Eye (tissue), 1 donor: ENCODE data around the gene DUT.

Source experiments
- DNase-seq: peaks from one replicate; pipeline ENCODE4 v3.0.0-alpha.2; 2015

DUT gene

DNA sequence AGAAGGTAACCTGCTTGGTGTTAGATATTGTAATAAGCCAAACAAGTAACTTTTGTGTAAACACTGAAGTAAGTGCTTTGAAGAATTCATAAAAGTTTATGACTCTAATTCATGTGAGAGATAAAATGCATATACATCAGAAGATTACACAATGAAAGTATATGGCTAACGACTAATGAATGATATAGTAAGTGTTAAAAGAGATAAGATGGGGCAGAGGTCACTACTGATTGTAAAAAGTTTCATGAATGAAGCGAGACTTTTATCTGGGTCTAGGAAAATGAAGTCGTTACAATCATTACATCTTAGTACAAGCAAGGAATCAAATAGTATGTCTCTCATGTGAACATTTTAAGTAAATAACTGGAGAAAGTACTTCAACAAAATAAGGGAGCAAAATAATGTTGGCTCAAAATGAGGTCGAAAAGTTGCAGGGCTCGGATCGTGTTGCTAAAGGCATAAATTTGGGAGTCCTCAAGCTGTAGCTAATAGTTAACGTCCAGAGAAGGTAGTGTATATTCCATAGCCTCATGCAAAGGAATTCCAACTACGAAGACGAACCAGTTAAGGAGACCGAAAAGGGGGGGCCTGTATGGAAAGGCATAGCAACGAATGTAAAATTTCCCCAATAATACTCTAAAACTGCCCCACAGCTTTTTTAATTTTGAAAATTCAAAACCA is 984 bp upstream of the DUT start:
- no peak for DNase-seq

DNA sequence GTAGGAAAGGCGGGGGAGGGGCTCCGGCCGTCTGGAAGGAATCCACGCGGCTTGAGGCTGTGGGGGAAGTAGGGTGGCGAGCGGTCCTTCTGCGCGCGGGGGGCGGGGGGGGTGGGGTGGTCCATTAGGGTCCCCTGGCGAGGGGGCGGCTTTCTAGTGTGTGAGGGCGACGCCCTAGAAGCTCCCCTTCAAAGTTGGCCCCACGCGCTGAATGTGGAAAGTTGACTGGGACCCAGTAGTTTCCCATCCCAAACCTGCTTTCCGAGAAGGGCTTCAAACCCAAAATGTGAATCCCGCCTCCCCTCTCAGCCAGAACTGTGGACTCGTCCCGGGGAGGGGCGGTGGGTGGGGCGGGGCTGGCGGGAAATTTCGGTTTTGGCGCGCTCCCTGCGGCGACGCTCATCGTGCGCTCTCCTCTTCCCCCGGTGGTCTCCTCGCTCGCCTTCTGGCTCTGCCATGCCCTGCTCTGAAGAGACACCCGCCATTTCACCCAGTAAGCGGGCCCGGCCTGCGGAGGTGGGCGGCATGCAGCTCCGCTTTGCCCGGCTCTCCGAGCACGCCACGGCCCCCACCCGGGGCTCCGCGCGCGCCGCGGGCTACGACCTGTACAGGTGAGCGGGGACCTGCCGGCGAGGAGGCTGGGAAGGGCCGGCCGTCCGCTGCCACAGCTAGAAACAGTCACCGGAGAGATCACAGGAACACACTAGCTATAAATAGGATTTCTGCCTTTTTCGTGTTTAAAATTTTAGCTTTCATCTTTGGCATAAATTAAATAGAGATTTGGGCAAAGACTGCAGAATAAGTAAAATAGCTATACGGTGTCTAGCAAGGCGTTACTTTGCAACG is 790 bp downstream of the DUT start:
- DNase-seq = peak; percentile 91

DNA sequence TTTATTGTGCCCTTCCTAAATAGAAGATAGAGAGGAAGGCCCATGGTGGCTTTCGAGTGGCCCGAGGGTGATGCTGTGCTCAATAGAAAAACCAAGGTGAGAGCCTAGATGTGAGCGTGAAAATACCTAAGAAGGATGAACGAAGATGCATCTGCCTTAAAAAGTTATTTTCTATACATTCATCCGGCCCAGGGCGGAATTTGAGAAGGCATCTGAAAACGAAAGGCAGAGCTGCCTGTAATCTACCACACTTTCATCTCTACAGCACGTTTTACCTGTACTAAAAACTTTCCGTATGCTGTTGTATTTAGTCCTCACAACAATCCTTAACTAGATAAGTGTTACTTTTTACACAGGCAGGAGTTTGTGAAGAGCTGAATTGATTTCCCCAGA is 1.4 kb downstream of the DUT start:
- no peak for DNase-seq

DNA sequence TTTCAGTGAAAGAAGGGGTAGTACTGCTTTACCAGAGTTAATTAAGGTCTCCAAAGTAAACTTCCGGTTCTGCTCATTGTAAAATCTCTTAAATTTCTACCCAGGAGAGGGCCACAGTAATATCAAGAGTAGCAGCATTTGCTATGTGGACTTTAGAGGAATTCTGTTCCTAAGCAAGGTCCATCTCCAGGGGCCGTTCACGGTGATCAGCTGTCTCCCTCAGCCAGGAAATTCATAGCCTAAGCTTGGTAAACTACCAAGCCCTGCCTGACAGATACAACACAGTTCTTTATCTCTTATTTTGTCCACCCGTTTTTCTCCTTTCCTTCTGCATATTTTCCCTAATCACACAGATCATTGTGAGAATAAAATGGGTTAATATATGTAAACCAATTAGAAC is 2.3 kb downstream of the DUT start:
- no peak for DNase-seq

DNA sequence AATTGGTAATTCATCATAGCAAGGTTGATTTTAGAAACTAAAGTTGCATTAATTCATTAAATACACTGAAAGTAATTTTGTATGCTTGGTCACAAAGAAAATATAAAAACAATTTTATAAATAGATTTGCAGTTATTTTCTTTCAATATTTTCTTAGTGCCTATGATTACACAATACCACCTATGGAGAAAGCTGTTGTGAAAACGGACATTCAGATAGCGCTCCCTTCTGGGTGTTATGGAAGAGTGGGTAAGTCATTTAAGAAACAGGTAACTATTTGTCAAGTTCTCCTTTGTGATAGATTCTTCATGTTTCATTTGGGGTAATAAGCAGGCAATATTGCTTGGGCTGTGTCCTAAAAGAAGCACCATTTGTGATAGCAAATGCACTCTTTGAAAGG is 3.0 kb downstream of the DUT start:
- no peak for DNase-seq

DNA sequence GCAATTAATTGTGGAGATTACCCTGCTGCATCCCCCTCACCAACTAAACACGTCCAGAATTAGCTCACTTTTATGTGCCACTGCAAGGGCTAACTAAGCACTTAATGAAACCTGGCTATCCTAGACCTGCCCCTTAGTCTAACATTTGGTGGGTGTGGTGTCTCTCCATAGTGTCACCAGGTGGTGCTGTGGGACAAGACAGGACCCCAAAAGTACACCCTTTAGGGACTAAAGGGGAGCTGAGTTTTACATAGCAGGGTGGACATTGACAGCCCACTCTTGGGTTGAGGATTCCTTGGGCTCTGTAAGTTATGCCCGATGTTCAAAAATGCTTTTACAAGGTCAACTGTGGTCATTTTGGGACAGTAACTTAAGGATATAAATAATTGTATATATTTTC is 5.7 kb downstream of the DUT start:
- DNase-seq = peak; percentile 45

DNA sequence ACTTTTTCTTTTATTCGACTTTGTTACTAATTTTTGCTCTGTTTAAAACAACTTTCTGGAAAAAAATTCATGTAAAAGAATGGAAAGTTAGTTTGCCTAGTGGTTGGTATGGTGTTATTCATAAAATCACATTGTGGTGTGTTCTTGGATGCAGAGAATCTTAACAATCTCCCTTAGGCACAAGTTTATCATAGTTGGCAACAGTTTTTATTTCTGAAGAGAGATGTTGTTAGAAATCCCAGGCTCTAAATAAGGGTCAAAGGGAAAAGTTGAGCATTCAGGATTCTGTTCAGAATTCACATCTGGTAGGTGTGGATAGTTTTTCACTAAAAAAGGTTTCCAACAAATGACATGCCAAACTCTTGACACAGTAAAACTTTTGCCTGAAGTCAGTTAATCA is 6.4 kb downstream of the DUT start:
- DNase-seq = no peak

DNA sequence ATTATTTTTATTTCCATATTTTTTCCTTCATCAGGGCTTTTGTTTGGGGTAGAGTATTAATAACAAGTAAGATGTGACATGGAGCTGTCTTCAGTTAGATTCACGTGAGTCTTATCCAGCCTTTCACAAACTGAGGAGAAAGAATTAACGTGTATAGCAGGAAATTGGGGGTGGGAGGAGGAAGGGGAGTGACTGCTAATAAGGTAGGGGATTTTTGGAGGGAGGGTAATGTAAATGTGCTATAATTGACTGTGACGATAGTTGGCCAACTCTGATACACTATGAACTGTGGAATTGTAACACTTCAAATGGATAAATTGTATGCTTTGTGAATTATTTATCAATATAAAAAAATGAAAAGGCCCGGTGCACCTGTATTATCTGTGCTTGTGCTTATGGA is 8.9 kb downstream of the DUT start:
- DNase-seq = no peak

DNA sequence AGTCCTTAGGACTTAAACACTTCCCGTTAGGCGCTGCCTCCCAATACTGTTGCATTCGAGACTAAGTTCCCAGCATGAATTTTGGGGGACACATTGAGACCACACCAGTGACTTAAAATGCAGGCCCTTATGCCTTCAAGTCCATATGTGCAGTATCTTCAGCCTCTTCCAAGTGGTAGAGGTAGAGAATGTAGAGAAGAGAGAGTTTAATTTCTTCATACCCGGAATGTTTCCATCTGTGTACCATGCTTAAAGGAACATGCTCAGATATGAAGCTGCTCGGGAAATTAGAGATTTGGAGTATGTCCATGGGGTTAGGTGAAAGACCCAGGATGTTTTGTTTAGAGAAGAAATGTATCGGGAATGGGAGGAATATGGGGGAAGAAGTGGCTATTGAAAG is 12.6 kb downstream of the DUT start:
- DNase-seq = no peak

DNA sequence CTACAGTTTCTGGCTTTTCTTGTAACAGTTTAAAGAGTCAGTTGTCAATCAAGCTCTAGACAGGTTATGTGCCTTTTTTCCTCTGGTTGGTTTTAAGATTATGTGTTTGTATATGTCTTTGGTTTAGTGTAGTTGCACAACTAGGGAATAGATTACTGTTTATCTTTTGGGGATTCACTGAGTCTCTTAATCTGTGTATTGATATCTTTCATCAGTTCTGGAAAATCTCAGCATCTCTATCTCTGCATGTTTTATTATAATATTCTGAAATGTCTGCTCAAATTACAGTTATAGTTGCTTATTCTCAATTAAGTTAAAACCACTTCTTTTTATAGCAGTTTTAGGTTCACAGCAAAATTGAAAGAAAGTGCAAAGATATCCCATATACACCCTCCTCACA is 14.3 kb downstream of the DUT start:
- DNase-seq = no peak

DNA sequence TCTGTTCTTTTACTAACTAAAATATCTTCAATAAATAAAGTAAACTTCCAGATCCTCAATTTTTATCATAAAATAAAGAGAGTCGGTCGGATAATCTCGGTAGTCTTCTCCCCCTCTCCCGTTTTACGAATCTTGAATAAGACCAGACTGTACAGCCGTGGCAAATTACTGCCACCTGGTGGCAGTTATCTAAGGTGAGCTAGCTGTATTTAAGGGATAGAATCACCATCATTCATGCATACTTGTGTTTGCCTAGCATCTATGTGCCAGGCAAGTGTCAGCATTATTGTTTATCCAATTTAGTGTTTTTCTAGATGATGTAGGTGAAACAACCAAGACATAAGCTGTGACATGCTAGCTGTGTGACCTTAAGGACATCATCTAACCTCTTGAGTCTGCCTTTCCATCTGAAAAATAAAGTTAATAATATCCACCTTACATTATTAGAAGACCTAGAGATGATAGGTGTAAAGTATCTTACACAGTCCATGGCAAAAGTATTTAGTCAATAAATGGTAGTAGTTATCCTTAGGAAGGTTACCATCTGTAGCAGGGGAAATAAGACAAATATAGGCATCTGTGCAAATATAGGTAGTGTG is 21.3 kb downstream of the DUT start:
- peak; percentile 78 for DNase-seq

DNA sequence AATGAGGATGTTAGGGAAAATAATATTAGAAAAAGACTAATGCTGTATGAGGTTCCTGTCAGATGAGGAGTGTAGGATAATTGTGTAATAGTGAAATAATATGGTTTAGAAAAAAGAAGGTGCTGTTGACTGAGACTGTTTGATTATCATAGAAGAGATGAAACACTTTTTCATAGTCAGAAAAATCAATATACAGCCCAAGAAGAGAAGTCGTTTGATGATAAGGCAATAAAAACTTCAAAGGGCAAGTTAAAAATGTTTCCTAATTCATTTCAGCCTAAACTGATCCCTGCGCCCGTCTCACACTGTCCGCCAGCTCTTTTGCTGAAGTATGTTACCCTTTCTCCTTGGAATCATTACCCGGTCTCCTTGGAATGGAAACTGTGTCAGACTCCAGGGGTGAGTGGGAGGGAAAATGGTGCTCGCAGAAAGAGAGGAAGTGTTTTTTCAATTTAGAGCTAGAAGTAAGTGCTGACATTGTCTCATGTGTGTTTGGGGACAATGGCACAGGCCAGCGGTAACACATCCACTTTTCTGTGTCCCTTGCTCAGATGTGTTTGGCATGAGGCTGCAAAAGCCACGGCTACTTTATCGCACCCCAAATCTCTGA is 23.6 kb downstream of the DUT start:
- DNase-seq = no peak

DNA sequence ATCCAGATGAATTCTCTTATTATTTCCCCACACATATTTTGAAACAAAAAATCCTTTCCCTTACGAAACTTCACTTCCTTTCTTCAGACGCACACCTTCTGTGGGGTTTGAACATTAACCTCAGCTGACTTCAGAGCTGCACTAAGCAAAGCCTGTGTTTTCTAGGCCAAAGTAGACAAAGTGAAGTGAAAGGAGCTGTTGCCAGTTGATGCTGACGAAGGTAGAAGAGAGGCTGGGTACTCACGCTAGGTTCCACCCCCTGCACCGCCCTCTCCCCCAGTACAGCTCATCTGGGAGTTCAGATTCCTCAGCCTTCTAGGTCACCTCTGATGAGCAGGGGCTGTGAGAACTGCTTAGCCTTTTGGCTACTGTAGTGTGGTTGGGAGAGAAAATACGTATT is 24.1 kb downstream of the DUT start:
- DNase-seq = no peak

DNA sequence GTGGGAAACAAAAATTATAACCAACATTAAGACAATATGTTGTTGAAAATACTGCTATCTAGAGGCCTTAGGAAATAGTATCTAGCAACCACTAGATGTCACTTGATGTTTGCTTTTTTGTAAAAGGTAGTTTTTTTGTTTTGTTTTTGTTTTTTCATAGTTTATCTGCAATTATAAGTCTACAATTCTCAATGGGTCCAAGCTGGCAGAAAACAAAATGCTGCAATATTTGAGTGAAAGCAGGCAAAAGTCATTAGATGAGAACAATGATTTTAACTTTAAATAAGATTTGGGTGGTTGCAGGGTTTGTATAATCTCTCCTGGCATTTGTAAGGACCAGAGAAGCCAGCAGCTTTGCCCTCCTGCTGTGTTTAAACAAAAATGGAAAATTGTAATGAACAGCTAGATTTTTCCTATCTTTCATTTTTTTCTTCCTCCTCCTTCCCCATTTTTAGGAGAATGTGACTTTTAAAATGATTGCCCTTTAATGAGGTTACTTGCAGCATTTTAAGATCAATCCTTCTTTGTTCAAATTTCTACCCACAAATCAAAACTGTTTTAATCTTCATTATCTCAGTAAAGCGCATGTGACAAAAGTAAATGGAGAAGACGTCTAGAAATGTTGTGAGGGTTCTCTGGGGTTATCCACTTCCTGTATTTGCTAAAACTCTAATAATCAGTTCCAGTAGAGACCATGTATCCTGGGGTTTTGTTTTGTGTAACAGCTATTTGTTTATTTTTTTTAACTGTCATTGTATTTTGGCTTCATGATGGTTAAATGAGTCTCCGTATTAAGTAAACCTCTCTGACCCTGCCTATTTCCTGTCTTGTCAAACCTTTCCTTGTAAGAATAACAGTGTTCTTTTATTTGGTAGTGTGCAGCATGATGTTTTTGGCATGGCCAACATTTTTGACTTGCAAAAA is 27.3 kb downstream of the DUT start:
- peak; percentile 59 for DNase-seq

DNA sequence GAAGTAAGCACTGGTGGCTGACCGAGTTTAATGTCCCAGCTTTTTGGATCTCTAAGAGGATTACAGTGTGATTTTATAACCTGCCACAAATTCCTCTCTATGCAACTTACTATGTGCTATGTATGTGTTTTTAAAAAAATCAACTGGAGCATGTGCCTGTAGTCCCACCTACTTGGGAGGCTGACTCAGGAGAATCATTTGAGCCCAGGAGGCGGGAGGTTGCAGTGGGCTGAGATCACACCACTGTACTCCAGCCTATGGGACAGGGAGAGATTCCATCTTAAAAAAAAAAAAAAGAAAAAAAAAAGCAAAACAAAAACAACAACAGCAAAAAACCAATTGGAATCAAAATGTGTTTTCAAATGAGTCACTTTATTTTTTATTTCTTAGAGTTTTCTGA is 29.6 kb downstream of the DUT start:
- no peak for DNase-seq

DNA sequence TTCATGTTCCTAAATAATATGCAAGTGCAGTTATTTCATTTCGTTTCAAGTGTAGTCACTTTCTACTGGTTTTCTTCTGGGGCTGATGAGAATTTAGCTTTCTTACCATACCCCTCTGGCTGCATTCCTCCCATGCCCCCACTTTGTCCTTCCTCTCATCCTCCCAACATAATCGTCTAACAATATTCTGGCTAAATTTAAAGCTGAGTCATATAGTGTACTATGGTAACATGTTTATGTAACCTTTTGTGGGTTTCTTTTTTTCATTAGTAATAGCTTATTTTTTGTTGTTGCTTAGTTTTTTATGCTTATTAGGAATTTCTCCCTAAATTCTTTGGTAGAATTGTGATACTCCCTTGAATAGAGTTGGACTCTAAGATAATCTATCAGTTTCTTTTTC is 30.5 kb downstream of the DUT start:
- DNase-seq = no peak

DNA sequence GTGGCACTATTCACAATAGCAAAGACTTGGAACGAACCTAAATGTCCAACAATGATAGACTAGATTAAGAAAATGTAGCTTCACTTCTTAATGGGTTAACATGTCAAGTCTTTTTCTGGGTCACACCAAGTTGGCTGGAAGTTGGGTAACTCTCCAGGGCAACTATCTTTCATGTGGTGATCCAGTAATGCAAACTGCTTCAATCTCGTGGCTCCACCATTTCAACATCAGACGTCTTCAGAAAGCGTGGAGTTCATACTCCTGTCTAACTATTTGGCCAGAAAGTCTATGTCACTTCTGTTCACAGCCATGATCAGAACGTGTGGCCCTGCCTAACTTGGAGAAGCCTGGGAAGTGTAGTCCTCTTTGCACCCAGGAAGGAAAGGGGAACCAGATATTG is 32.2 kb downstream of the DUT start:
- DNase-seq = no peak

DNA sequence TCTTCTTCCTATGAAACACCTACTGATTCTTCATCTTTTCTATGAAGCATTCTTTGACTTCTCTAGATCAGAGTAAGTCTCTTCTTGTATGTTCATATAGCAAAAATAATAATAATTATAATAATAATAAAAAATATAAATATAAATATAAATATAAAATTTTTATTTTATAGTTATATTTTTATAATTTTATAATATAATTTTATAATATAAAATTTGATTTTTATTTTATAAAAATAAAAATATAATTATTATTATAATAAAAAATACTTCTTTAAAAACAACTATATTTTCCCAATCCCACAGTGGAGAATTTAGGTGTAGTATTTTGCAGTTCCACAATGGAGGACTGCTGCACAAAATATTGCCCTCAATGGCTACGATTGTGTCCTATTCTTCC is 34.3 kb downstream of the DUT start:
- DNase-seq = no peak

DNA sequence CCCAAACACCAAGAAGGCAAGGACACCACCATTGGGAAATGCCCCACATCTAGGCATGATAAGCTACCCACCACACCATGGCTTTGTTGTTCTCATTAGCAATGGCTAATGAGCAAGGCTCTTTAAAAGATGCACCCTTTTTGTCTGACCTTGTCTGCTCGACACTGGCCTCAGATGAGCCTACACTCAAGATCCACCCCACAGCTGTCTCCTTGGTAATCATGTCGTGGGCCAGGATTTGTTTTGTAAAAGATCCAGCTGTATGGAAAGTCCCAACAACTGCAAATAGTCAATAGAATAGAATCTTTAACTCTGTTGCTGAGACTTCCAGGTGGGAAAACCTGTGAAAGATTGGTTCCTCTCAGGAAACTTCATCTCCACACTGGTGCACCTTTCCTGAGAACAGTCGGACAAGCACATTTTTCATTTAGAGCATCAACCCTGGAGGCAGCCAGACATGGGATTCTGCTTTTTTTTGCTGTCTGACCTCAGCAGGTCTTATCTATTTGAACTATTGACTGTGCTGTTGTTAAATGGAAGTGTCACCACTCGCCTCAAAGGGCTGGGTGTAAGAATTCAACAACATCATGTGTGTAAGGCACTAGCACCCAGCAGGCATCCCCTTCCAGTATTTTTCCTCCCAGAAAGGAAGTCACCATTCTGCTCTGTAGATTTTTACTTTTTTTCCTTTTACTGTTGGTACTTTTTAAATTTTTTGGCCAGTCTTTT is 35.5 kb downstream of the DUT start:
- no peak for DNase-seq

DNA sequence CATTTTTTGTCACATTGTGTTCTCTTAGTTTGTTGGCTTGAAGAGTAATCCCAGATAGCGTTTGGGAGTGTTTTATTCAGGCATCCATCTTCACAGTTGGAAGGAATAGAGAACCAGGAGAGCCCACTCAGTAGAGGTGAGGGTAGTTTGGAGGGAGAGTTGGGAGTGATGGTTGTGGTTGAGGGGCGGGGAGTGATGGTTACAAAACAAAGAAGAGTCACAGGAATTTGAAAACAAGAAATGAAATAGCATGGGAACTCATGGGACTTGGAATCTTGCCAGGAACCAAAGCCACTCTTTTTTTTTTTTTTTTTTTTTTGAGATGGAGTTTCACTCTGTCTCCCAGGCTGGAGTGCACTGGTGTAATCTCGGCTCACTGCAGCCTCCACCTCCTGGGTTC is 36.3 kb downstream of the DUT start:
- DNase-seq = no peak

DNA sequence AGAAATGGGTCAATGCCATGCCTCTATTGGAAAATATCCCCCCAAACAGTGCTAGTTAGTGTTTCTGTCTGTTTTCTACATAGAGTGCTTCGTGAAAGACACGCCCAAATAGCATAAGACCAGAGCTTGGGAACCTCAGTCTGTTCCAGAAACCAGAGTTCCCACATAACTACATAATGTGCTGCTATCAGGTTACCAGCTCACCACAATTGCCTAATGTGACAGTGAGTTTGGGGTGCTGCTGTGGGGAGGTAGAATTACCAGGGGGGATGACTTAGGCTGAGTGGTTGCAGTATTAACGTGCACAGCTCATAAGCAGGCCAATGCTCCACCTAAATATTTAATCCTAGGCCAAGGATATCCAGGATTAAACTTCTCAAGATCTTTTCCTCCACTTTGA is 39.2 kb downstream of the DUT start:
- no peak for DNase-seq

DNA sequence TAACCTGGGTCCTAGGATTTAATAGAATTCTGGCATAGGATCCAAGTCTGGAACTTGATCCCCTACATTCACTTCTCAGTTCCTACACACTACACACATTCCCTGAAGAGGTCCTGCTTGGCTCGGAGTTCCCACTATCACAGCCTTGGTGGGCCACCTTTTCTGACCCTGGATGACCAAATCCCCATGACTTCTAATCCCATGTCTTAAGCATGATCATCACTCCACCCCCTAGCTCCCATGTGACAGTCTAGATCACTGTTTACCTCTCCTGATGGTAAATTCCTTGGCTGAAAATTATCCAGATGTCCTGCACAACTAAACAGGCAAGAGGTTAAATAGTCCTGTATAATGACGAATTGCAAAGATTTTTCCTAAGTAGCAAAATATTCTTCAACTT is 40.3 kb downstream of the DUT start:
- no peak for DNase-seq
